ENCODE results near the gene USP9Y. TPM values are rescaled to one million over a fixed set of nuclear protein-coding genes. Genes with fewer than 3 reads are reported as not detected.

The USP9Y gene
- total RNA-seq, 2 experiments from 2014 or later, result 12.4 to 15.6 TPM

- CTCF ChIA-PET (ENCODE audit: unreplicated experiment), result no interaction called here
- Histone ChIP-seq H3K27ac (ENCODE audit: low read depth, low read length, poor library complexity, severe bottlenecking) (peak overlapping the region; percentile 87), H3K9me3 (ENCODE audit: low read length) (0 out of 2 replicates have a peak, but pooled peaks cover 3% of the 10 kb centered on the region), H3K4me1 (ENCODE audit: insufficient read depth, low read length, poor library complexity, severe bottlenecking) (peaks cover 21% of the 10 kb centered on the region), H4K20me1 (ENCODE audit: insufficient read depth, low read length) (peaks cover 21% of the 10 kb centered on the region), H3K79me2 (ENCODE audit: insufficient read depth, low read depth, low read length) (peaks cover 58% of the 10 kb centered on the region), H2AFZ (ENCODE audit: low read length) (peak overlapping the region; percentile 96; the same call in 1 of the 2 replicates), H3K9me2 (ENCODE audit: insufficient read depth, low read length) (no peaks in the 10 kb centered on the region), H3K36me3 (ENCODE audit: insufficient read depth, low read length) (peaks cover 39% of the 10 kb centered on the region), H3K4me3 (ENCODE audit: low read depth, low read length, poor library complexity, severe bottlenecking) (peak overlapping the region; percentile 97), H3K4me2 (ENCODE audit: low read length) (peak overlapping the region; percentile 85)
- POLR2A ChIA-PET, result interaction anchor here (0.5 kb wide), 1 partner anchor 574 kb away, joined by 3 read pairs; no protein-coding TSS in a partner anchor
- no TSS peak for BruUV-seq (replicated peaks)
- TF ChIP-seq CTCF (conservative IDR thresholded peaks at IDR 0.05; ENCODE audit: low read length) (no peak), EZH2phosphoT487 (IDR thresholded peaks at IDR 0.05; ENCODE audit: borderline replicate concordance, low read depth, low read length) (no peak)
- intact Hi-C loops (cut with micrococcal nuclease; ENCODE audit: unreplicated experiment), result loop anchor here (5.0 kb wide), 2 partner anchors 243 to 577 kb away; partner anchors contain the start of gene UTY
- peak; percentile 76 for DNase-seq (ENCODE audit: low spot score)
These were observed 204.5 kb downstream of the USP9Y start for GRCh38 chrY:12905517-12905872.

GRCh38 chrY:12905895-12906294 is 204.9 kb downstream of the USP9Y start:
- H3K36me3 ChIP-seq (ENCODE audit: insufficient read depth, low read length), result peaks cover 43% of the 10 kb centered on the region
- peaks cover 21% of the 10 kb centered on the region for H3K4me1 ChIP-seq (ENCODE audit: insufficient read depth, low read length, poor library complexity, severe bottlenecking)
- TSS peak; percentile 63 for BruUV-seq (replicated peaks)
- peaks cover 21% of the 10 kb centered on the region for H4K20me1 ChIP-seq (ENCODE audit: insufficient read depth, low read length)
- peak; percentile 11 for DNase-seq (ENCODE audit: low spot score)
- intact Hi-C loops (cut with micrococcal nuclease; ENCODE audit: unreplicated experiment), result loop anchor here (5.0 kb wide), 2 partner anchors 244 to 576 kb away; partner anchors contain the start of gene UTY
- H3K9me3 ChIP-seq (ENCODE audit: low read length), result 0 out of 2 replicates have a peak, but pooled peaks cover 3% of the 10 kb centered on the region
- POLR2A ChIA-PET, result interaction anchor here (0.5 kb wide), 1 partner anchor 573 kb away, joined by 3 read pairs; no protein-coding TSS in a partner anchor
- H3K4me3 ChIP-seq (ENCODE audit: low read depth, low read length, poor library complexity, severe bottlenecking), result peak overlapping the region; percentile 97
- TF ChIP-seq CTCF (conservative IDR thresholded peaks at IDR 0.05; ENCODE audit: low read length) (no peak), EZH2phosphoT487 (IDR thresholded peaks at IDR 0.05; ENCODE audit: borderline replicate concordance, low read depth, low read length) (no peak)
- H3K9me2 ChIP-seq (ENCODE audit: insufficient read depth, low read length), result no peaks in the 10 kb centered on the region
- CTCF ChIA-PET (ENCODE audit: unreplicated experiment), result no interaction called here
- H3K79me2 ChIP-seq (ENCODE audit: insufficient read depth, low read depth, low read length), result peaks cover 62% of the 10 kb centered on the region
- H3K4me2 ChIP-seq (ENCODE audit: low read length), result peak overlapping the region; percentile 85
- peak overlapping the region; percentile 87 for H3K27ac ChIP-seq (ENCODE audit: low read depth, low read length, poor library complexity, severe bottlenecking)
- peak overlapping the region; percentile 61; the same call in 1 of the 2 replicates for H2AFZ ChIP-seq (ENCODE audit: low read length)

Other genes with a start within 250 kb of the USP9Y start
- 76.9 and 102 TPM in 2 replicates for gene DDX3Y, start 203.6 kb downstream of the USP9Y start, total RNA-seq (2014; rRNA removed; shearing (Covaris generic))
- 98.9 and 111 TPM in 2 replicates for gene DDX3Y, start 203.6 kb downstream of the USP9Y start, total RNA-seq (2022)

All from OCI-LY7 (cell line).